Retina (tissue), 1 donor: ENCODE results near the gene C10orf105.

Experiments
- DNase-seq: peaks from one replicate; pipeline ENCODE4 v3.0.0-alpha.2; 2016

The C10orf105 gene

GRCh38 chr10:71715860-71716259 lies 3.7 kb downstream of the C10orf105 start:
- DNase-seq: no peak

DNA sequence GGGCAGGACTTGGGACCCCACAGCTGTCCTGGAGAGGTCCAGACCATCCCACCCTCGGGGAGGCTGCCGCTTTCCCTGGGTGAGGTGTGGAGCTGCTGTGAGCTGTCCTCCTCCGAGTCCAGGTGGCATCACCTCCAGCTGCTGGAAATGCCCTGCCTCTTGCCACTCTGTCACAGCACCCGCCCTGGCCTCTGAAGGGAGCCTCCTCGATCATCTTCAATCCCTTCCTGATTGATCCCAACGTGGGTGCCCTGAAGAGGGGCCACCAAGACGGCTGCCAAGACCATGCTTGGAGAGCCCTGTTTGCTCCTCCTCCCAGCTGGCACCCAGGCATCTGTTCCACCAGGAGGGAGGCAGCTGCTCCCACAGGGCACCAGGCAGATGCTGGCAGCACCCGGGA lies 4.6 kb downstream of the C10orf105 start:
- no peak for DNase-seq

GRCh38 chr10:71714592-71714991 lies 5.0 kb downstream of the C10orf105 start:
- DNase-seq: no peak

DNA sequence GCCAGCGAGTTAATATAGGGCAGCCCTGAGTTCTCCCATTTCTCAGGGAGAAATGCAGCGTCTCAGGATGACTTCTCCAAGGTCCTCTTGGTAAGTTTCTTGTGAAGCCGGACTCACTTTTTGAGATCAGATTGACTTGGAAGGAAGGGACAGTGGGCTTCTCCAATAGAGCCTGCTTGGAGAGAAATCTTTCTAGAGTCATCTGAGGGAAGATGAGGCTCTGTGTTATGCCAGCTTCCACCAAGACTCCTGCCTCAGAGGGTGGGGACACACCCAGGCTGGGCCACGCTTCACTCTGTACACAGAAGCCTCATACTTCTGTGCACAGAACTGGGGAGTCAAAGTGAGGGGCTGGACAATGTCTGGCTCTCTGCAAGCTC lies 5.6 kb downstream of the C10orf105 start:
- DNase-seq: no peak

DNA sequence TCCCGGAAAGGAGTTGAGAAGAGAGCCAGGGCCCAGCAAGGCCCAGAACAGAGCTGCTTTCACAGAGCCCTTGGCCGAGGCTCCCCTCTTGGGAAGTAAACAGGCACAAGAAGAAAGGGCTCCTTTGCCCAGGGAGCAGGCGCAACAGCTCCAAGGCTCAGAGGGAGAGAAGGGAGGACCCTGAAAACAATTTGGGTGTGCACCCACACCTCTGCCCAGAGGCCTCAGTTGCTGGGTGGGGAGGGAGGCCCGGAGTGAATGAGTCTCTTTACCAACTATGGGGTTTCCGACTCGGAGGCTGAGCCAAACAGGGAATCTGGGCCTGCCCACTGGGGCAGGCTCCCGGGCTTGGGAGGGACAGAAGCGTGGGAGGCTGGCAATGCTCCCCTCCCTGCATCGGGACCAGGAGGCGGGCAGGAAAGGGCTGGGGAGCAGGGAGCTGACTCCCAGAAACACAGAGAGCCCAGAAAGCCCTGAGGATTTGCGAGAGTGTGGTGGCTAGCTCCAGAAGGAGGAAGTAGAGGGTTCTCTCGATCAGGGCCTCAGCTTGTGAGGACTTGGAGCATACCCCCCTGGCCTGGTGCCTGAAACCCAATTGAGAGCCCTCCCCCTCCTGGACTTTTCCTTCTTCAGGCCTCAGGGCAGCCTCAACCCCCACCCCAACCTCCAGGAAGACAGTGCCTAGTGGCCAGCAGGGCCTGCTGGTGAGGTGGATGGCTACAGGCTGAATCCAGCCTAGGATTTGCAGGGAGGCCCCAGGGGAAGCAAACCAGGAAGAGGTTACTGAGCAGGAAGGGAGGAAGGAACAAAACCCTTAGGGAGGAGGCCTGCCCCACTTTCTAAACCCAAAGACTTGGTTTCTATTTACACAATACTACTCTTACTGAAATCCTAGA lies 6.2 kb downstream of the C10orf105 start:
- no peak for DNase-seq

- no peak for DNase-seq
Measured at GRCh38 chr10:71712572-71713134, 6.9 kb downstream of the C10orf105 start.

- no peak for DNase-seq
Measured at GRCh38 chr10:71712170-71712569, 7.4 kb downstream of the C10orf105 start.

DNA sequence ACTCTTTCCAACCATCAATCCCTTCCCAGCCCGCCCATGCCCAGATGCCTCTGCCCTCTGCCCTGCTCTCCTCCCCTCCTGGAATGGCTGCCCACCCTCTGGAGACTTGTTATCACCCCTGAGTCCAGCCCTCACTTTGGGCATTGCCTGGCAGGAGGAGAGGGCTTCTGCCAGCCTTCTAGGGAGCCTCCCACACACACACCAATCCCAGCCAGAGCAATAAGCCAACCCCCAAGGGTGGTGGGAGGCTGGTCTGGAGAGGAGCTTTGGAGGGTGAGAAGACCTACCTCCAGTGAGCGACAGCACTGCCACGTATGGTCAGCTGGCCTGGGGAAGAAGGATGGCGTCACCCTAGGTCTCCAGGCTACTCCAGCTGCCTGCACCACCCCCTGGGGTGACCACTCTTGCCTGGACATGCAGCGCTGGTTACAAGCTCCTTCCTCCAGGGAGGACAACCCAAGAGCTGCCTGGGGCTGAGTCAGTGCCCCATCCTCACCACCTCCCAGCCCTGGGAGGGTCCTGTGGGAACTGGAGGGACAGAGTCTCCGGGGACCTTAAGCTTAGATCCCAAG lies 8.4 kb downstream of the C10orf105 start:
- DNase-seq: no peak

- DNase-seq: no peak
Measured at GRCh38 chr10:71710519-71710918, 9.1 kb downstream of the C10orf105 start.

DNA sequence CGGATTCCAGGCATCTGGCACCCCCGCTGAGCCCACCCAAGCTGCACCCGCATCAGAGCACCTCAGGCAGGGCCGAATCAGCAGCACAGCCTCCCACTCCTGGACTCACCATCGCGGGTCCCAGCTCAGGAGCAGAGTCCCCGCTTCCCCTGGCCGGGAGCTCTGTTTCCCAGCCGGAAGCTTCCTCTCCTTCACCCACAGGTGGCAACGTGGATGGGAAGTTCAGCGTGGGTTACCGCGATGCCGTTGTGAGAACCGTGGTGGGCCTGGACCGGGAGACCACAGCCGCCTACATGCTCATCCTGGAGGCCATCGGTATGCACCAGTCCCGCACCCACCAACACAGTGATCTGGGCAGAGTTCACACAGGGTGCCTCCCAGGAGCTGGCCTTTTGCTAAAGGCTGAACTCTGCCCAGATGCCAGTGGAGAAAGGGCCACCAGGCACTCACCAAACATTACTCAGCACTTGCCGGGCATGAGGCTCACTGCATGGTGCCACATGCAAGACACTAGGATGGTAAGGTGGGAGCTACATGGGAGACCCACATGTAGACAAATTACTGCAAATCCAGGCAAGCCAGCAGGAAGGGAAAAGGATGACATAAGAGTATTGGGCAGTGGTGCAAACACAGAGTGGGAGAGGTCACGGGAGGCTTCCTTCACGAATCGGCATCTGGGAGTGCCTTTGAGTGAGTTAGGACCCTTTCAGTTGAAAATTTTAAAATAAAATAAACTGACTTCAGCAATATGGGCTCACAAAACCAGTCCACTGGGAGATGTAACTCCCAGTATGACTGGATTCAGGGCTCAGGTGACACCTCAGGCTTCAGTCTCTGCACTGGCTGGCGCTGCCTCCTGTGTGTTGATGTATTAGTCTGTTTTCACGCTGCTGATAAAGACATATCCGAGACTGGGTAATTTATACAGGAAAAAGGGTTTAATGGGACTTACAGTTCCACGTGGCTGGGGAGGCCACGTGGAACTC lies 10.4 kb downstream of the C10orf105 start:
- DNase-seq: no peak

DNA sequence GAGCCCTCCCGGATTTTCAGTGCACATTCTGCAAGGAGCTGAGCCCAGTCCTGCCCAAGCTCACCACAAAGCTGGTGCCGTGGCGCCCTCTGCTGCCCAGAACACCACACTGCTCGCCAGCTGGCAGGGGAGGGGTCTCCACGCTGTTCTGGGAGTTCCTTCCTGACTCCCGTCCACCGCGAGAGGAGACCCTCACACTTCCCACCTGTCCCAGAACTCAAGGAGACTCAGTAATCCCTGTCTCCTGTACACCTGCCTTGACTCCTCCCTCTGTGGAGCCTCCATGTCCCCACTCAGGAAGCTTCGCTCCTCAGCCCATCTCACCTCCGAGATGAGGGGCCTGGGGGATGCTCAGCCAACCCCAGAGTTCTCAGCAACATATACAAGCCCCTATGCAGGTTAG lies 11.3 kb downstream of the C10orf105 start:
- DNase-seq: peak; percentile 91

DNA sequence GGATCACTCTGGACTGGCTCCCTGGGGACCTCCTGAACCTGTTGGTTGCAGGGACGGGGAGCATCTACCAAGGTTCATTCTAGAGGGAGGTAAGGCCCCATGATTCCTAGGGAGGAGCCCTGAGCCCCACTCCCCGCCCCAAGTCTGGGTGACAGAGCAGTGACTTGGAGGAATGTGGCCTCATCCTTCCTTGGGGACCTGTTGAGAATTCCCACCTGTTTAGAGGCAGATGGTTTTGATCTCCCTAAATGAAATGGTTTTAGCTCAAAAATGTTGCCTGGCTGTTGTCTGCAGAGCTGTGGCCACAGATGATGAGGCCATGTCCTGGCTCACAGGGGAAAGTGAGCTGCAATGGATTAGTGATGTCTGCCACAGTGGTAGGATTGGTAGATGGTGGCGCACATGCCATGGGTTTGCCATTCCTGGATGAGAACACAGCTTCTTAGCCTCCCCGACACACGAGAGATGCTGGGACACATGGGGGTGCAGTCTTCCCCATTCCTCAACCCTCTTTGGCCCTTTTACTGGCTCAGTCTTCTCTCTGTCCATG lies 12.3 kb downstream of the C10orf105 start:
- no peak for DNase-seq

GRCh38 chr10:71706216-71707121 lies 13.1 kb downstream of the C10orf105 start:
- DNase-seq: no peak

DNA sequence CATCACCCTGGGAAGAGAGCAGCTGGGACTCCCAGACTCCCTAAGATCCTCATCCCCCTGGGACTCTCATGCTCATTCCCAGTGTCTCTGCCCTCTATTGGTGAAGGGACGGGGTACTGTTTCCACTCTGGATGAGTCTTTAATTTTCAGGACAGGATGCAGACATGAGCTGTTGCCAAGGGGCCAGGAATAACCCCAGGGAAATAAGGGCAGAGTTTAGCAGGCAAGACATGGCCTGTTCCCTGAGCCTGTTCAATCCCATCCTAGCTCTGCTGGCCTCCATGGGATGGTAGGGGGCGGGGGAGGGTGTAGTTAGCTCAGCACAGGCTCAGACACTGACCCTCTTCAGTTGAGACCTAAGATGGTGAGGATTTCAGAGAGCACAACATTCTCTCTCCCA lies 14.0 kb downstream of the C10orf105 start:
- no peak for DNase-seq

DNA sequence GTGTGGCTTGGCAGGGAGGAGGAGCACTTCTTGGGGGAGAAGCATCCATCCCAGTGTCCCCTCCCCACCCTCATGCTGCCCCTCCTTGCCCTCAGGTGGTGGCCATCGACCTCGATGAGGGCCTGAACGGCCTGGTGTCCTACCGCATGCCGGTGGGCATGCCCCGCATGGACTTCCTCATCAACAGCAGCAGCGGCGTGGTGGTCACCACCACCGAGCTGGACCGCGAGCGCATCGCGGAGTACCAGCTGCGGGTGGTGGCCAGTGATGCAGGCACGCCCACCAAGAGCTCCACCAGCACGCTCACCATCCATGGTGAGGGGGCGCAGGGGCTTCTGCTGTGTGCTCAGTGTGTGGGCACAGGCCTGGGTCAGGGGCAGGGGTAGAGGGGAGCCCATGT lies 14.8 kb downstream of the C10orf105 start:
- DNase-seq: no peak

- no peak for DNase-seq
Measured at GRCh38 chr10:71703577-71703976, 16.0 kb downstream of the C10orf105 start.

- no peak for DNase-seq
Measured at GRCh38 chr10:71701496-71702132, 18.0 kb downstream of the C10orf105 start.

- DNase-seq: no peak
Measured at GRCh38 chr10:71700731-71701368, 18.7 kb downstream of the C10orf105 start.

GRCh38 chr10:71698737-71699136 lies 20.8 kb downstream of the C10orf105 start:
- no peak for DNase-seq

- DNase-seq: no peak
Measured at GRCh38 chr10:71697938-71698709, 21.5 kb downstream of the C10orf105 start.
